ENCODE measurements around the gene SLC35G3. TPM values are rescaled to one million over a fixed set of nuclear protein-coding genes. Genes with fewer than 3 reads are reported as not detected.

The SLC35G3 gene
- total RNA-seq, 1 experiment from 2014 or later, result not detected

DNA sequence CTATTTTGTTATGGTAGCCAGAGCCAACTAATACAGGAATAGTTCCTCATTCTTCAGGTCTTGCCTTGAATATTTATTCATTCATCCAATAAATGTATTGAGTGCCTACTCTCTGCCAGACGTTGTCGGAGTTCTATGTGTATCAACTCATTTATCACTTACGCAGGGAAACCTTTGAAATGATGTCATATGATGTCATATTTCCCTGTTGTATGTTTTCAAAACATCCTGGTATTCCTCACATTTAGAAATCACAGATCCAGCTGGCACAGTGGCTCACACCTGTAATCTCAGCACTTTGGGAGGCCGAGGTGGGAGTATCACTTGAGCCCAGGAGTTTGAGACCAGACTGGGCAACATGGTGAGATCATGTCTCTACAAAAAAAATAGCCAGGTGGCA lies 49.4 kb downstream of the SLC35G3 start:
- no peaks in the 10 kb centered on the region for H3K27me3 Mint-ChIP-seq (ENCODE audit: insufficient read depth, unreplicated experiment)
- H3K4me1 Mint-ChIP-seq (ENCODE audit: insufficient read depth, unreplicated experiment), result peaks cover 4% of the 10 kb centered on the region
- no peak for DNase-seq (ENCODE audit: unreplicated experiment)
- POLR2A ChIA-PET, result interaction anchor here (1.0 kb wide), 1 partner anchor 98 kb away, joined by 4 read pairs; the partner anchor contains the start of gene SLFN5
- H3K9me3 Mint-ChIP-seq (ENCODE audit: unreplicated experiment), result no peaks in the 10 kb centered on the region
- TF ChIP-seq, protein P1, sequence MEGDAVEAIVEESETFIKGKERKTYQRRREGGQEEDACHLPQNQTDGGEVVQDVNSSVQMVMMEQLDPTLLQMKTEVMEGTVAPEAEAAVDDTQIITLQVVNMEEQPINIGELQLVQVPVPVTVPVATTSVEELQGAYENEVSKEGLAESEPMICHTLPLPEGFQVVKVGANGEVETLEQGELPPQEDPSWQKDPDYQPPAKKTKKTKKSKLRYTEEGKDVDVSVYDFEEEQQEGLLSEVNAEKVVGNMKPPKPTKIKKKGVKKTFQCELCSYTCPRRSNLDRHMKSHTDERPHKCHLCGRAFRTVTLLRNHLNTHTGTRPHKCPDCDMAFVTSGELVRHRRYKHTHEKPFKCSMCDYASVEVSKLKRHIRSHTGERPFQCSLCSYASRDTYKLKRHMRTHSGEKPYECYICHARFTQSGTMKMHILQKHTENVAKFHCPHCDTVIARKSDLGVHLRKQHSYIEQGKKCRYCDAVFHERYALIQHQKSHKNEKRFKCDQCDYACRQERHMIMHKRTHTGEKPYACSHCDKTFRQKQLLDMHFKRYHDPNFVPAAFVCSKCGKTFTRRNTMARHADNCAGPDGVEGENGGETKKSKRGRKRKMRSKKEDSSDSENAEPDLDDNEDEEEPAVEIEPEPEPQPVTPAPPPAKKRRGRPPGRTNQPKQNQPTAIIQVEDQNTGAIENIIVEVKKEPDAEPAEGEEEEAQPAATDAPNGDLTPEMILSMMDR (IDR thresholded peaks at IDR 0.05; ENCODE audit: unreplicated experiment), result no peak
- H3K4me3 Mint-ChIP-seq (ENCODE audit: unreplicated experiment), result no peak overlapping the region
- intact Hi-C loops (cut with micrococcal nuclease), result no loop called here
- CTCF ChIA-PET, result interaction anchor here (0.6 kb wide), 1 partner anchor 92 kb away, joined by 3 read pairs; no protein-coding TSS in a partner anchor
- peaks cover 5% of the 10 kb centered on the region for H3K36me3 Mint-ChIP-seq (ENCODE audit: insufficient read depth, unreplicated experiment)
- no peak overlapping the region for H3K27ac Mint-ChIP-seq (ENCODE audit: low read depth, unreplicated experiment)
- no TSS peak for BruUV-seq (replicated peaks)

Other genes starting within 250 kb of the SLC35G3 start
- 4.6 and 5.7 TPM in 2 replicates for gene CCT6B, start 232.9 kb downstream of the SLC35G3 start, total RNA-seq (2022)
- gene ZNF830, start 232.9 kb downstream of the SLC35G3 start, total RNA-seq (2022), result 21.6 and 26.3 TPM in 2 replicates
- gene LIG3, start 213.9 kb downstream of the SLC35G3 start, total RNA-seq (2022), result 31.1 and 39.7 TPM in 2 replicates
- 22.0 and 22.6 TPM in 2 replicates for gene RFFL, start 130.7 kb downstream of the SLC35G3 start, total RNA-seq (2022)
- 9.6 and 13.0 TPM in 2 replicates for gene RAD51D, start 74.5 kb downstream of the SLC35G3 start, total RNA-seq (2022)
- not detected in 2 replicates for gene FNDC8, start 72.8 kb downstream of the SLC35G3 start, total RNA-seq (2022)
- gene NLE1, start 52.1 kb downstream of the SLC35G3 start, total RNA-seq (2022), result 24.3 and 36.2 TPM in 2 replicates
- gene UNC45B, start 46.6 kb downstream of the SLC35G3 start, total RNA-seq (2022), result not detected in 2 replicates
- gene SLFN5, start 48.7 kb upstream of the SLC35G3 start, total RNA-seq (2022), result 133 and 205 TPM in 2 replicates
- not detected in 2 replicates for gene SLFN11, start 179.2 kb upstream of the SLC35G3 start, total RNA-seq (2022)
- 6.3 and 8.0 TPM in 2 replicates for gene SLFN12, start 238.1 kb upstream of the SLC35G3 start, total RNA-seq (2022)